Effector CD4-positive, alpha-beta T cell (primary cell): Measurements from ENCODE around the gene CEP350.
"Not testable (repeated sequence)": the region's sequence is repeated elsewhere in the genome, so short reads cannot be mapped to it uniquely, and the experiment has no call there.

Experiments used
- DNase-seq: peaks from one replicate; pipeline ENCODE4 v3.0.0-alpha.2; 2020

Gene CEP350

GRCh38 chr1:179996099-179996498 lies 41.5 kb downstream of the CEP350 start:
- no peak for DNase-seq

GRCh38 chr1:180000575-180000974 lies 46.0 kb downstream of the CEP350 start:
- no peak for DNase-seq

- no peak for DNase-seq
Observed at GRCh38 chr1:180002437-180002836, 47.8 kb downstream of the CEP350 start.

- no peak for DNase-seq
Observed at GRCh38 chr1:180003026-180003695, 48.6 kb downstream of the CEP350 start.

GRCh38 chr1:180006762-180007161 lies 52.2 kb downstream of the CEP350 start:
- not testable (repeated sequence) for DNase-seq

GRCh38 chr1:180020017-180020416 lies 65.4 kb downstream of the CEP350 start:
- DNase-seq = no peak

GRCh38 chr1:180026556-180026955 lies 71.9 kb downstream of the CEP350 start:
- DNase-seq = no peak

GRCh38 chr1:180027949-180028445 lies 73.4 kb downstream of the CEP350 start:
- no peak for DNase-seq

- DNase-seq = no peak
Observed at GRCh38 chr1:180028864-180029263, 74.3 kb downstream of the CEP350 start.

GRCh38 chr1:180029524-180030135 lies 75.0 kb downstream of the CEP350 start:
- DNase-seq = no peak

GRCh38 chr1:180031664-180032063 lies 77.1 kb downstream of the CEP350 start:
- no peak for DNase-seq

- no peak for DNase-seq
Observed at GRCh38 chr1:180033390-180033789, 78.8 kb downstream of the CEP350 start.

- no peak for DNase-seq
Observed at GRCh38 chr1:180040034-180040433, 85.4 kb downstream of the CEP350 start.

- no peak for DNase-seq
Observed at GRCh38 chr1:180041582-180041981, 87.0 kb downstream of the CEP350 start.

GRCh38 chr1:180042988-180043622 lies 88.5 kb downstream of the CEP350 start:
- DNase-seq = no peak

- DNase-seq = no peak
Observed at GRCh38 chr1:180043785-180044184, 89.2 kb downstream of the CEP350 start.

- no peak for DNase-seq
Observed at GRCh38 chr1:180046674-180047073, 92.1 kb downstream of the CEP350 start.

GRCh38 chr1:180053594-180054567 lies 99.3 kb downstream of the CEP350 start:
- no peak for DNase-seq

GRCh38 chr1:180057883-180058396 lies 103.3 kb downstream of the CEP350 start:
- DNase-seq = no peak

- no peak for DNase-seq
Observed at GRCh38 chr1:180061019-180061418, 106.4 kb downstream of the CEP350 start.

- no peak for DNase-seq
Observed at GRCh38 chr1:180062452-180062971, 107.9 kb downstream of the CEP350 start.

GRCh38 chr1:180065408-180065807 lies 110.8 kb downstream of the CEP350 start:
- no peak for DNase-seq
